Head of caudate nucleus (tissue), 42 donors: ENCODE measurements around the gene CUTA.
A peak's percentile ranks its signal among the peaks of the same experiment; 100 is the strongest.

Experiments used
- DNase-seq, 42 donors: peaks; one replicate each; pipeline versions ENCODE4 v3.0.0 to v3.0.0-alpha.2; 2020 to 2021; ENCODE audit warnings: mixed read lengths in 7 of 42
- intact Hi-C: fragments of 100-400 bp; cut with DNase I; formaldehyde crosslinking; loops from one replicate; pipeline ENCODE4 v1.15.0; 2022

CUTA gene

DNA sequence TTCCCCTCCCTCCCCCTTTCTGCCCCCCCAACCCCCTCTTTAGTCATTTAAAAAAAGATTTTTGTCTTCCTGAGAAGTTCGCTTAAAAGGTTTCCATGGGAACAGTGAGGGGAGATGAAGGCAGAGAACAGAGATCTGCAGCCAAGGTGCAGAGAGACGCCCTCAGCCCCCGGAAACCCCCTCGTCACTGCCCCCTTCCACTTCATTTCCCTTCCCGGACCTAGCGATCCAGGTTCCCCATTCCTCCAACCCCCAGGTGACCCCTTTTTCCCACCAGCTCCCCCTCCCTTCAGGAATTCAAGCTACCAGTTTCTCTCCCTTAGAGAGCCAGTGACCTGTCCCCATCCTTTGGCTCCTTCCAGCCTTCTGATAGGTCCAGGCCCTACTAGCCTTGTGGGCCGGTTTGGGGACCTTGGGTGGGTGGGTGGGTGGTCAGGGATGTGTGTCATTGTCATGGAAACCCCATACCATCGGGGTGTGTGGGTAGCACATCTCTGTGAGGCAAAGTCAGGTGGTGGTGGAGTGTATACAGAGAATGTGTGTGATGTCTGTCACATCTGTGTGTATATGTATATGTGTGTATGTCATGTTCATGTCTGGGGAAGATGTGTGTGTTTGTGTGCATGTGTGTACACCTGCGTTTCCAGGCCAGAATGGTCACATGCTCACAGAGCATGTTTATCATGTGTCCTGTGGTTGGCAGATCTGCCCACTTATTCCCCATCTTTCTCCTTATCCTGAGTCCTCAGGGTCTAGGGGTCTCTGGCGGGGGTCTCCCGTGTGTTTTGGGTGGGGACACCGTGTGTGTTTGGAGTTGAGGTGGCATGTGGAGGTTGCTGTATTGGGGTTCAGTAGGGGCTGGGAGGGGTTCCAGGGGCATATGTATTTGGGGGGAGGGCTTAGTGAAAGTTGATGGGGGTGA, 8.9 kb upstream of the CUTA start:
- intact Hi-C loops: no loop called here
- DNase-seq: peak in 7 of 42 donors; percentile 15 to 59 (median 37)

DNA sequence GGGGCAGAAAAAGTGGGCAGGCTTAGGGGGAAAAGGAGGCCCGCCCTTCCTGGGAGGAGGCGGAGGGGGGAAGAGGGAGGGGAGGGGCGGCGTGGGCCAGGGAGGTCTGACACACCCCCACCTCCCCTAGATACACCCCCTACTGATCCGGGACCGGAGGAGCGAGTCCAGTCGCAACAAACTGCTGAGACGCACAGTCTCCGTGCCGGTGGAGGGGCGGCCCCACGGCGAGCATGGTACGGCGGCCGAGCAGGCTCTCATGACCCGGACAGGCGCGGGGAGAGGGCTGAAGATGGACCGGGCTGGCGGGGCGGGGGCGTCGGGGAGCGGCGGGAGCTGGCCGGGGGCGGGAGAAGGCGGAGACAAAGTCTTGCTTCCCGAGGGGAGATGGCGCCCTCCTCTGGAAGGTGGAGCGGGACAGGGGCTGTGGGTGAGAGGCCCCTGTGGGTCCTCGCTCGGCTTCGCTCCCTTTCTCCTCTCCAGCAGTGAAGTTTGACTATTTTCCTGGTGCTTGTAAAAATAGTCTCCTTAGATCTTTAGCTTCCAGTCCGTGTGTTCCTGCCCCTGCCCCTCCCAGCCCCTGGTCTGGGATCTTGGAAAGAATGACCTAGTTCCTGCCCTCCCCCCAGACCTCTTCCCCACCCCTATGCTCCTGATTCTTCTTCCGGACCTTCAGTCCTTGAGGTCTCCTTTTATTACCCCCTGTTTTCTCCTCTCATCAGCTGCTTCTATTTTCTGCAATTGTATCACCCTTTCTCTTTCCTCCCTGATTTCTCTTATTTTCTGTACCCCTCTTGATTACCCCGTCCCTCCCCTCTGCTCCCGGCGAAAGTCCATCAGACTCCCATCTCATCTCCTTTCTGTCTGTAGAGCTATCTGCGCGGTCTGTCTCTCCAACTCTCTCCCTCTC, 8.0 kb upstream of the CUTA start:
- peak; percentile 65 to 95 (median 87) for DNase-seq
- intact Hi-C loops: no loop called here

DNA sequence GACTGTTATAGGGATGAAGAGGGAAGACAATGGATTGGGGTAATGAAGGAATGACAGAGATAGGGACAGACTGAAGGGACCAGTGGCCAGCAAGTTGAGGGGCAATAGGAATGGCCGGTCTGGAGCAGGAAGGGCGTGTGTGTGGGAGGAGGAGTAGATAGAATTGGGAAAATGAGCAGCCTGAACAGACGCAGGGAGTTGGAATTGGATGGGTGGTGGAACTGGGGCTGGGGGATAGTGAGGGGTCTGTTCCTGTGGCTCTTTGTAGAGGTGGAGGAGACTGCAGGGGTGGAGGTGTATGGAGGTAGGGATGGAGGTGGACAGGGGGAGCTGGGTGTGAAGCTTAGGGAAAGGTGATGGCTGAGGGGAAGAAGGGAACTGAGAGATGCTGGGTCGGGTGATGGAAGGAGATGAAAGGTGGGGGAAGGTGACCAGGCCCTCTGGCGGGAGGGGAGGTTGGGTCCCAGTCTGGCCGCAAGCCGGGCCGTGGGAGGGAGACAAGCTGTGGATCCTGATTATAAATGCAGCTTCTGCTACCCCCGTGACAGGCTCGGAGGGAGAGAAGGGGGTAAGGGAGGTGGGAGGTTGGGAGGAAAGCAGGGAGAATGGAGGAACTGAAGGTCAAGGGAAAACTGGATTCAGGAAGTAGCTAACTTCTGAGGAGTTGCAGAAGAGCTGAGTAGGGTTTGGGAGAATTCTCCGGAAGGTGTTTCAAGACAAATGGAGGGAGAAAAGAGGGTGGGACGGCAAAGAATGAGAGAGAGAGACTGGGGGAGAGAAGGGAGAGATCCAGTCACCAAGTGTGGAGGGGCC, 7.2 kb upstream of the CUTA start:
- intact Hi-C loops: no loop called here
- no peak for DNase-seq

DNA sequence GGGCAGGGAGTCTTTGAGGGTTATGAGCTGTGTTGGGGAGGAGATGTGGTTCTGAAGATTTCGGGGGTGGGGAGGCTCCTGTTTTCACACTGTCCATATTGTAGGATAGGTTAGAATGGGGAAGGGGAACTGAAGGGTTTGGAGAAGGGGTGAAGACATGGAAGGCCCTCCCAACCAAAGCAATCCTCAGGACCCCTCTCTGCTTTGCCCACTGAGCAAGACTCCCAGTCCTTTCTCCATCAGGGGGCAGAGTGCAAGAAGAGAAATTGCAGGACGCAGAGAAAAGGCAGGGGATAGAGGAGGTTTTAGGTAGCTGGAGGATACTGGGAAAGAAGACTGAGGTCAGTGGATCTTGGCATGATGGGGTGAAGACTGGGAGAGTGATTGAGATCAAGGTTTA, 5.9 kb upstream of the CUTA start:
- DNase-seq: no peak
- intact Hi-C loops: no loop called here

DNA sequence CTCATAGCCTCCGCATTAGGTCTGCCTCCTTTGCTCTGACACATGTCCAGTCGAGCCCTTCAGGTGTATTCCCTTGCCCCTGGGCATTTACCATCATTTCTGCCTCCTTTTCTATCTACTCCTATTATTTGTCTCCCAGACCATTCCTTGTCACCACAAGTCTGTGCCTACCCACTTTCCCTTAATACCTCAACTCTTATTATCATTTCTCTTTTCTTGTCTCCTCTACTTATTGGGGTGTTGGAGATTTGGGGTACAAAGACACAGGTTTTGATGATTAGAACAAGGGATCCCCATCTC, 3.4 kb upstream of the CUTA start:
- no peak for DNase-seq
- intact Hi-C loops: no loop called here

DNA sequence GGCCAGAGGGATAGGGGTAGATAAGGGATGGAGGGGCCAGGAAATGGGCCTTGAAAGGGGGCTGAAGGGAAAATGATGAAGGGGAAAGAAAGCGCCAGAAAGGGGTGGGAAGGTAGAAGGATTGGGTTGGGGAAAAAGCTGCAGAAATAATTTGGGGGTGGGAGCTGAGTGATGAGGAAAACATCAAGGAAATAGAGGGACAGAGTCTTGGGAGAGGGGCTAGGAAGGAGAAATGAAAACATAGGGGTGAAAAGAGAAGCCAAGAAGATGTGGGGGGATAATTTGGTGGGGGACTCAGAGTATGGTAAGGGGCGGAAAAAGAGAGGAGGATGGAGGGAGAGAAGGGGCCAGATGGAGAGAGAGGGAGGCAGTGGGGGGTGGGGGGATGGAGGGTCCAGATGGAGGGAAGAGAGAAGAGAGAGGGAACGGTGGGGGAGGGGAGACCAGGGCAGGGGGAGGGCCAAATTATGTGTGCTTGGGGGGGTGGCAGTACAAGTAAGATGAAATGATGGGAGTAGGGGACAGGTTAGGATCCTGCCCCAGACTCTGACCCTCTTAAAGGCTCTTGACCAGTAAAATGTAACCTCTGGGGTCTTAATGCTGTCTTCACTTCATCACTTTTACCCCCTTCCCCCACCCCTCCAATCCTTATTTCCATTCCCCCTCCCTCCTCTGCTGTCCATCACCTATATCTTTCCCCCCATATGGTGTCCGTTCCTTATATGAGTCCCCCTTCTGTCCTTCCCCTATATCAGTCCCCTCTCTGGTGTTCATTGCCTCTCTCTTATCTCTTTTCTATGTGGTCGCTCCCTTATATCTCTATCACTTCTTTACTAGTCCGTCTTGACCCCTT, 2.8 kb upstream of the CUTA start:
- intact Hi-C loops: no loop called here
- no peak for DNase-seq

DNA sequence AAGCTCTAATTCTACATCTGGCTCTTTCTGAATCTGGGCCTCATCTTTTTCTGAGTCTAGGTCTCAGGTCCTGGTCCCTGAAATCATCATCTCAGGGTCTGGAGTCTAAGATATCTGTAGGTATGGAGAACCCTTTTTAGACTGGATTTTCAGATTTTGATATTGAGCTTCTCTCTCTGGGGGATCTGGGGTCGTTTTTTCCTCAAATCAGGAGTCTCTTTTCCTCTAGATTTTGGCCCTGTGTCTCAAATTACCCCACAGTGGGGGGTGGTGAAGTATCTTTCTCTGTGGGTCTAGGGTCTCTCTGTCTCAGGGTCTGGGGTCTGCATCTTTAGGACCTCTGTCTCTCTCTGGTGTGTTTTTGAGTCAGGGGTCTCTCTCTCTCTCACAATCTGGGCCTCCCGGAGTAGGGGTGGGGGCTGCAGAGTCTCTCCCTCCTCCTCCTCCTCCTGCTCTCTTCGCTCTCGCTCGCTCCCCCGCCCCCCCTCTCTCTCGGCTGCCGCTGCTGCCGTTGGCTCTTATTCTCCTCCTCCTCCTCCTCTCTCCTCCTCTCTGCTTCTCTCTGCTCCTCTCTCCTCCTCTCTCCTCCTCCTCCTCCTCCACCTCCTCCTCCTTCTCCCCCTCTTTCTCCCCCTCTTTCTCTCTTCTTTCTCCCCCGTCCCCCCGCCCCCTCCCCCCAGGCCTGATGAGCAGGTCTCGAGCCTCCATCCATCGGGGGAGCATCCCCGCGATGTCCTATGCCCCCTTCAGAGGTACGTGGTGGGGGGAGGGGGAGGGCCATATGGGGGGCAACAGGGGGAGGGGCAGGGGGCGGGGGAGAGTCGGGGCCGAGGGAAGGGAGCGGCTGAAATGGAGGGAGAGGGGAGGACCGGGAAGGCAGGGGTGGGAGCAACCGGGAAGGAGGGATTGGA, 1.9 kb upstream of the CUTA start, which contains the start of gene SYNGAP1:
TSS of gene SYNGAP1 (plus strand) at position 486 of the 911 bp plus-strand sequence. CDS start at position 686, 200 bp downstream.
- DNase-seq: peak in 40 of 42 donors; percentile 42 to 86 (median 70)
- intact Hi-C loops: loop anchor here (2.0 to 10.0 kb wide), 3 partner anchors 29 to 215 kb away; partner anchors contain the start of genes HSD17B8, KIFC1, RGL2 and RING1

DNA sequence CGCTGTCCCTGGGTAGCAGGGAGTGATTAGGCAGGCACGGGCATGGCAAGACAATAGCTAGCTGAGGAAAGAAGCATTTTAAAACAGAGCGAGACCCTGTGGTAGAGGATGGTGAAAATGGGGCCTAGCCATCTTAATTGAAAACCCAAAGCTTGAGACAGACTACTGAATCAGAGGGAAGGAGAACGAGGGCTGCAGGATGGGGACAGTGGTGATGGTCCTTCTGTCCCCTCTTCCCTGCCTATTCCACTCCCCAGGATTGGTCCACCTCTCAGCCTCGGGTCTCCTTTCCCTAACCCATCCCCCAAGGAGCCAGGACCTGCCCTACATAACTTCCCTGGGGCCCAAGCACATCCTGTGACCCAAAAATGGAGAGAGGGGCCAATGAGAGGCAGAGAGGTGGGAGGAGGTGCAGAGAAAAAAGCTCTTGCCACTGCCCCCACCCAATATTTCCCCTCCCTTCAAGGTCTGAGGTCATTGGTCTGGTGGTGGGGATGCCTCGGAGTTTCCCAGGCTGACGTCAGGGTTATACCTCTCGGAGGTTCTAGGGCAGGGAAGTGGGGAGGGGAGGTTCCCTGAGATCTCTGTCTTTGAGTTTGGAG, 884 bp upstream of the CUTA start:
- intact Hi-C loops: loop anchor here (1.0 to 10.0 kb wide), 4 partner anchors 8 to 214 kb away; partner anchors contain the start of genes HSD17B8, KIFC1, RGL2 and RING1
- no peak for DNase-seq

DNA sequence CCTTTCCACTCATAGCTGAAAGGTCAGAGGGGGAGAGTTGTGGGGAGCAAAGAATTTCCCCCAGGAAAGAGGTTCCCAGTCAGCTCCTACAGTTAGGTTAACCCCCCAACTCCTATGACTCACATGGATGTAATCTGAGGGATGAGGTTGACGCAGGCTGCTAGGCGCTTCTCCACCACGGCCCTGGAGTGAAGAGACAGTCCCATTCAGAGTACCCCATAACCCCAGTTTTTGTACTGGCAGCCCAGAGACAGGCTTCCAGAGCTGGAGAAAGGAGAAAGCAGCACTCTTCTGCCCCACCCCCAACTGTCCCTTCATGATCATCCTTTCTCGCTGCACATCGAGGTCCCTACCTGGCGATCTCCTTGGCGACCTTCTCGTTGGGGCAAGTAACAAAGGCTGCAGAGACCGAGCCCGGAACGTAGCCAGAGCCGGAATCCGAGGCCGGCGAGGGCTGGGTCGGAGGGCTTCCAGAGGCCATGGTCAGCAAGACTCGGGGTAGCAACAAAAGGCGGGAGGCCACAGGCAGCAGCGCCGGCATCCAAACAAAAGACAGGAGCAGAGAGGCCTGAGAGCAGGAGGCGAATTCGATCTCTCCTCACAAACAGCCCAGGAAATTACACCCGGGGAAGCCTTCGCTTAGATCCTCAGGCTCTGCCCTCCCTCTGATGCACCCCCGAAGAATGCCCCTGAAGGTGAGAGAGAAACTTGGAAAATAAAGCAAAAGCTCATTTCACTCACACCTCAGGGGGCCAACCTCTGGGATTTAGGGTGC, 592 bp downstream of the CUTA start:
- DNase-seq: peak in 3 of 42 donors; percentile 30 to 44 (median 42)
- intact Hi-C loops: loop anchor here (10.0 kb wide), 2 partner anchors 123 to 213 kb away; partner anchors contain the start of genes HSD17B8, RGL2, RING1 and RXRB

DNA sequence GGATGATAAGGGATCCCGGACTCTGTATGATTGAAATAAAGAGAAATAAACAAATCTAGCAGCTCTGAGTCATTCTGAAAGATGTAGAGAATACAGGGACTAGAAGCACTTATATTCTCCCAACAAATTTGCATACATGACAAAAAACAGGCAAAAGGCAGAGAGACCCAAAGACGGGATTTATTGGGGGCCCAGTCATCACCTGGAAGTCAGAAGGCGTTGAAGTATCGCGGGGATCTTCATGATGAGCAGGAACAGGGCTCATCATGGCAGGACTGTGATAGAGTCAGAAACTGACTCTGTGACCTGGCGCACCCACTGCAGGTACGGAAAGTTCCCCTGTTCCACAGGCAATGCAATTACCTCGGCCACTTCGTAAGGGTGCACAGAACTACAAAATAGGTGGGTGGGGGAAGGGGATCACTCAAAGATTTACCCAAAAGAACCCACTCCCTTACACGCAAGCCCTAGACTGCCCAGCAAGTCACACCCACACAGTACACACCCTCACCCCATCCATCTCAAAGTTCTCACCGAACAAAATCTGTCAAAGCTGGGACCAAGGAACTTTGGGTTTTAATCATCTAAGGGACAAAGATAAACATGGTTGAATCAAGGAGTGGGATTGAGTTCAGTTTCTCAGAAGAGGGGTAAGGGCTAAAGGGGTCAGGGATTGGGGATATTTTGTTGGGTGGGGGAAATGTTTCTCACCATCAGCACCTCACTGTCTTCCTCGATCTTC, 1.4 kb downstream of the CUTA start:
- intact Hi-C loops: loop anchor here (10.0 kb wide), 2 partner anchors 122 to 212 kb away; partner anchors contain the start of genes HSD17B8, RGL2, RING1 and RXRB

DNA sequence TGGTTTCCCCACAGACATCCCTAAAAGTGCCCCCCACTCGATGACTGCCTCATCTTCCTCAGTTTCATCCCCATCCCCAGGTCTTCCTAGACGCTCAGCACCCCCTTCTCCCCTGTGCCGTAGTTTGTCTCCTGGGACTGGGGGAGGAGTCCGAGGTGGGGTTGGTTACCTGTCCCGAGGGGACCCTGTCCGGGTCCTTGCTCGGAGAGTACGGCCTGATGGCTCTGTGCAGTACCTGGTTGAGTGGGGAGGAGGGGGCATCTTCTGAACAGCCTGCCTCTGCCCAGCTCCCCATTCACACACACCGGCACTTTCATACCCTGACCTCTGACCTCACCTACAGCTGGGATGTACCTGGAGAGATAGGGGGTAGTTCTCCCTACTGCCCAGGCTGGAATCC, 2.1 kb downstream of the CUTA start:
- intact Hi-C loops: loop anchor here (10.0 kb wide), 2 partner anchors 121 to 211 kb away; partner anchors contain the start of genes HSD17B8, RGL2, RING1 and RXRB

More for the DNA sequence above, 1.4 kb downstream of the CUTA start:
- no peak for DNase-seq

DNA sequence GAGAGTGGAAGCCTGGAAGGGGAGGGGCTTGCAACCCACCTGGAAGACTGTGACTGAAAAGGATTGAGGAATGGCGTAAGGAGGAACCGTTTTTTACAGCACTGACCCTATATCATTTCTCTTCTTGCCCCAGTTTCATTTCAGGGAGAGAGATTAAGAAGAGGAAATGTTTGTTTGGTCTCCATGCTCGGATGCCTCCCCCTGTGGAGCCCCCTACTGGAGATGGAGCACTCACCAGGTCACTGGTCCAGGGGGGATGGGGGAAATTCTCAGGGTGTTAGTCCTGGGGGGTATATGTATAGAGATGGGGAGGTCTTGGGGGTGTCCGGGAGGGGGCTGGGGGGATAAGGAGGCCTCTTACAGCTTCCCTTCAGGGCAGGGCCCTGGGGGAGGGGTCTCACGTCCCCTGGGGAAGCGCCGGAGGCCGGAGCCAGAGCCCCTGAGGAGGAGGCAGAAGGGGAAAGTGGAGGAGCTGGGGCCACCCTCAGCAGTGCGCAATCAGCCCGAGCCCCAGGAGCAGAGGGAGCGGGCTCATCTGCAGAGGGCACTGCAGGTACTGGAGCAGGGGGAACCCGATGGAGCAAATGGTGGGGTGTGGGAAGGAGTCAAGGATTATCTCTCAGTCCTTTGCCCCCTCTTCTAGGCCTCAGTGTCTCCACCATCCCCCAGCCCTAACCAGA, 3.2 kb downstream of the CUTA start:
- no peak for DNase-seq
- intact Hi-C loops: loop anchor here (10.0 kb wide), 2 partner anchors 120 to 210 kb away; partner anchors contain the start of genes HSD17B8, RGL2, RING1 and RXRB

More for the DNA sequence above, 2.1 kb downstream of the CUTA start:
- no peak for DNase-seq

DNA sequence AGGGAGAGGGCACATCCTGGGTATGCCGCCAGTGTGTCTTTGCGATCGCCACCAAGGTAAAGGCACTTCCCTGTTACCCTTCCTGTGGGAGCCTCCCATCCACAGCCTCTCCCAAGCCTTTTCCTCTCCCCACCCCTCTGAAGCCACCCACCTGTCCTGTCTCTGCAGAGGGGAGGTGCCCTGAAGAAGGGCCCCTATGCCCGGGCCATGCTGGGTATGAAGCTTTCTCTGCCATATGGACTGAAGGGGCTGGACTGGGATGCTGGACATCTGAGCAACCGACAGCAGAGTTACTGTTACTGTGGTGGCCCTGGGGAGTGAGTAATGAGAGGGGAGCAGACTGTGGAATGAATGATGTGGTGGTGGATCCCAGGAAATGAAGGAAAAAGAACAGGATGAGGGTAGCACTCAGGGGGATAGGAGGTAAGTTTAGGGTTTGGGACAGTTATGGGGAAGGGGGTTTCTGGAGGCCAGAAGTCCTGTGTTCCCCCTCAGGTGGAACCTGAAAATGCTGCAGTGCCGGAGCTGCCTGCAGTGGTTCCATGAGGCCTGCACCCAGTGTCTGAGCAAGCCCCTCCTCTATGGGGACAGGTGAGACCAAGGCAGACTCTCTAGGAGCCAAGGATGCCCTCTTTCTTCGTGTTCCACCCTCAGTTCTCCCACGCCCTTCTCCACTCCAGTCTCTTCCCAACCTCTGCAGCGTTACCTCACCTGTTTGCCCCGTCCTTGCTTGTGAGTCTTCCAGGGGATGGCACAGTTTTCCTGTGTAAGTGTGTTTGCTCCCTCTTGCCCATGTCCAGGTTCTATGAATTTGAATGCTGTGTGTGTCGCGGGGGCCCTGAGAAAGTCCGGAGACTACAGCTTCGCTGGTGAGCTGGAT, 4.4 kb downstream of the CUTA start:
- intact Hi-C loops: loop anchor here (10.0 kb wide), 2 partner anchors 119 to 209 kb away; partner anchors contain the start of genes HSD17B8, RGL2, RING1 and RXRB
- peak in 2 of 42 donors; percentile 36 to 56 for DNase-seq
